Measurements from ENCODE around the gene CPLX3.

The CPLX3 gene

DNA sequence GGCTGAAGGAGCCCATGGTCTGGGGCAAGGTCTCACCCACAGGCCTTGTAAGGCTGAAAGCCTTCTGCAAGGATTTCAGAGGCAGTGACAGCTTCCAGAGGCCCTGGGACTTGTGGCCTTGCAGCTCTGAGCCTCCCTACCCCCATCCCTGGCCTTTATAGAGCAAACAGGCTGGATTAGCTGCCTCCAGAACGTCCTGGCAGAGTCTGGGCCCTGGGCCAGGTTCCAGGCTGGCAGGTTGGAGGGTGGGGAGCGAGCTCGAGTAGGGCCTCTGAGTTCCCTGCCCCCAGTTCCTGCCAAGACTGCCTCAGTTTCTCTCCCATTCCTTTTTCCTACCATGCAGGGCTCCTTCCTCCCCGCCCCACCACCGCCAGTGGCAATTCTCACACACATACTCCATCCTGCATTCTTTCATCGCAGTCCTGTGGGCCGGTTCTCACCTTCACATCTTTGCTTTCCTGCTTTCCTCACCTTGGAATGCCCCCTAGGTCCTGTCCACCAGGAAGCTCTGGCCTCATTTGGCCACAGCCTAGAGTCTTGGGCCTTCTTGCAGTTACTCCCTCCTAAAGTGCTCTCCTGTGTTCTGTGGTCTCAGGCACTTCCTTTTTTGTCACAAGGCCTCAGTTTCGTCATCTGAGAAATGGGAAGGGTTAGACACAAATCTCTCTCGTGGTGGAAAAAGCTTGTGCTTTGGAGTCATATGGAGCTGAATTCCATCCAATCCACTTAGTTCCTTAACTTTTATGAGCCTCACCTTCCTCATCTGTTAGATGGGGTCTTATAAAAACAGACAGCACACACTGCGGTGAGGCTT is 11.1 kb upstream of the CPLX3 start:
- peak; percentile 53 for DNase-seq
- H3K4me1 ChIP-seq: peaks cover 8% of the 10 kb centered on the region
- H3K36me3 ChIP-seq: no peaks in the 10 kb centered on the region
- no peaks in the 10 kb centered on the region for H3K9me3 ChIP-seq
- H3K4me3 ChIP-seq (ENCODE audit: low read depth, low read length): no peak overlapping the region
- TF ChIP-seq CTCF (IDR thresholded peaks at IDR 0.05; ENCODE audit: low read depth, low read length): no peak
- H3K27me3 ChIP-seq: no peaks in the 10 kb centered on the region

DNA sequence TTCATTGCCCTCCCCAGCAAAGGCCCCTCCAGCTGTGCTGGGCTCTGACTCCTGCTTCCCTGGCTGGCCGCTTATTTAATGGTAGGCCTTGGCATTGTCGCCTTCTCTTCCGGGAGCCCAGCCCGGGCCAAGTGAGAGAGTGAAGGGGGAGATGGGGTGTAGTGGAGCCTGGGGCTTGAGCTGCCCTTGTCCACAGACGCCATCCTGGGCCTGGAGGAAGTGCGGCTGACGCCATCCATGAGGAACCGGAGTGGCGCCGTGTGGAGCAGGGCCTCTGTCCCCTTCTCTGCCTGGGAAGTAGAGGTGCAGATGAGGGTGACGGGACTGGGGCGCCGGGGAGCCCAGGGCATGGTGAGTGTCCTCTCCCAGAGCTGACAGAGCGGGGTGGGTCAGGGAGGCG is 10.5 kb upstream of the CPLX3 start:
- Histone ChIP-seq H3K4me3 (ENCODE audit: low read depth, low read length) (no peak overlapping the region), H3K4me1 (peaks cover 12% of the 10 kb centered on the region), H3K9me3 (no peaks in the 10 kb centered on the region), H3K27me3 (no peaks in the 10 kb centered on the region), H3K36me3 (no peaks in the 10 kb centered on the region)
- DNase-seq: no peak
- no peak for TF ChIP-seq CTCF (IDR thresholded peaks at IDR 0.05; ENCODE audit: low read depth, low read length)

DNA sequence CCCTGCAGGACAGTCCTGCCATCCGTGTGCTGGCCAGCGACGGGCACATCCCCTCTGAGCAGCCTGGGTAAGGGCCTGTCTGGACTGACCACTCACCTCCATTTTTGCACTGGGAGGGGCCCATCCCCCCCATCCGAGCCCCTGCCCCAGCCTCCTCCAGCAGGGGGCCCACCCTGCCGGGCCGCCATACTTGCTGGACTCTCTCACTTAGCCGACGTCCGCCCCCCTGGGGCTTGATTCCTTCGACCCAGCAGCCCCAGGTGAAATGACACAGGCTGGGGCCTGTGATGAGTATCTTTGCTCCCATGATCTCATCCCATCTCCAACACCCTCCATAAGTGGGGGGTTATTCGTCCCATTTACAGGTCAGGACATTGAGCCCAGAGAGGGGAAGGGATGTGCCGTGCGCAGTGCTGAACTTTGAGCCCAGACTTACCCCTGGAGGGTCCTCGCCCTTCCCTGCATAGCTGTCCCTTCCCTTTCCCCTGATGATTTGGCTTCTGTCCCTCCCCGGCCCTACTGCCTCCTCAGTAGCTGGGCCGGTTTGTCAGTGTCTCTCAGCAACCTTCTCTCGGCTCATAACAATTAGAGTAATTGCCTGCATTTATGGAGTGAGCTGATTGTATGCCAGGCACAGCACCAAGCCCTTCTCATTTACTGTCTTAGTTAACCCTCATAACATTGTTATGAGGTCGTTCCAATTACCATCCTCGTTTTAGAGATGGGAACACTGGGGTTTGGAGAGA is 9.6 kb upstream of the CPLX3 start:
- no peak for DNase-seq
- Histone ChIP-seq H3K9me3 (no peaks in the 10 kb centered on the region), H3K27me3 (no peaks in the 10 kb centered on the region), H3K4me1 (peaks cover 21% of the 10 kb centered on the region), H3K4me3 (ENCODE audit: low read depth, low read length) (no peak overlapping the region), H3K36me3 (no peaks in the 10 kb centered on the region)
- no peak for TF ChIP-seq CTCF (IDR thresholded peaks at IDR 0.05; ENCODE audit: low read depth, low read length)

GRCh38 chr15:74817370-74817737 is 9.1 kb upstream of the CPLX3 start:
- Histone ChIP-seq H3K4me3 (ENCODE audit: low read depth, low read length) (no peak overlapping the region), H3K27me3 (no peaks in the 10 kb centered on the region), H3K9me3 (no peaks in the 10 kb centered on the region), H3K4me1 (peaks cover 21% of the 10 kb centered on the region), H3K36me3 (no peaks in the 10 kb centered on the region)
- peak; percentile 54 for DNase-seq
- TF ChIP-seq CTCF (IDR thresholded peaks at IDR 0.05; ENCODE audit: low read depth, low read length): peak; percentile 33; the same call in 1 of the 2 replicates

DNA sequence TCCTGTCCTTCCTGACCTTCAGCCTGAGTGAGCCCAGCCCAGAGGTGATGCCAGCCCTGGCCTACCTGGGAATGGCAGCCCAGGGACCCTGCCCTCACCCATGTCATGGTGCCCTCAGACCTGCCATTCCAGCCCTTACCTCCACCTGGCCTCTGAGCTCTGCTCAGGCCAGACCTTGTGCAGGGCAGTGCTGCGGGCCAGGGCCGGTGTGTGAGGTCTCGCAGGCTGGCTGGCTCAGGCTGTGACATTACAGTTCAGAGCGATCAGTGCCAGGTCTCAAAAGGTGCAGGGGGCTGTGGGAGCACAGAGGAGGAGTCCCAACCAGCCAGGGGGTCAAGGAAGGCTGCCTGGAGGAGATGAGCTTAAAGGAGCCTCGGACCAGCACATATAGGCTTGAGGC is 6.4 kb upstream of the CPLX3 start:
- H3K4me1 ChIP-seq: peaks cover 32% of the 10 kb centered on the region
- H3K27me3 ChIP-seq: no peaks in the 10 kb centered on the region
- H3K36me3 ChIP-seq: no peaks in the 10 kb centered on the region
- no peak for TF ChIP-seq CTCF (IDR thresholded peaks at IDR 0.05; ENCODE audit: low read depth, low read length)
- DNase-seq: no peak
- H3K4me3 ChIP-seq (ENCODE audit: low read depth, low read length): no peak overlapping the region
- H3K9me3 ChIP-seq: no peaks in the 10 kb centered on the region
